Measurements from ENCODE around the gene FAF1.

- TF ChIP-seq CTCF (IDR thresholded peaks at IDR 0.05; ENCODE audit: low read depth, low read length) (no peak), POLR2A (IDR thresholded peaks at IDR 0.05; ENCODE audit: extremely low read depth, insufficient read length) (no peak), MYC (IDR thresholded peaks at IDR 0.05; ENCODE audit: low read depth, low read length) (no peak), MAX (IDR thresholded peaks at IDR 0.05; ENCODE audit: low read depth, low read length) (no peak)
Measured at GRCh38 chr1:50622259-50622658, 337.8 kb downstream of the FAF1 start.
